ENCODE data around the gene RNASEL.
"Not testable (repeated sequence)": the region's sequence is repeated elsewhere in the genome, so short reads cannot be mapped to it uniquely, and the experiment has no call there.

Gene RNASEL

DNA sequence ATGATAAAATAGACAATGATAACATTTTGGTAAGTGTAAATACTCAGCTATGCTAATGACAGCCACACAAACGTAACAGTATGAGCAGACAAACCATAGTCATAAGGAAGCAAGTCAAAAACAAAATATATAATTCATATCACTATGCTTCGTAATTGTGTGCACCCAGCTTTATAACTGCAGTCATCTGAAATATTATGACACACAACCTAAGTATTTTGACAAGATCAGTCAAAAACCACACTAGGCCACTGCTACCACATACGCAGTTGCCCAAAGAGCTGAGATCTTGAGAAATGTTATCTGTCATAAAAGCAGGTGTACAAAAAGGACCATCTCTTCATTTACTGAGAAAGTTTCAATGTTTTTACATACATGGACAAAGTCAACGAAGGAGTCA is 26.0 kb downstream of the RNASEL start:
- no peak for DNase-seq (ENCODE audit: low read depth)

DNA sequence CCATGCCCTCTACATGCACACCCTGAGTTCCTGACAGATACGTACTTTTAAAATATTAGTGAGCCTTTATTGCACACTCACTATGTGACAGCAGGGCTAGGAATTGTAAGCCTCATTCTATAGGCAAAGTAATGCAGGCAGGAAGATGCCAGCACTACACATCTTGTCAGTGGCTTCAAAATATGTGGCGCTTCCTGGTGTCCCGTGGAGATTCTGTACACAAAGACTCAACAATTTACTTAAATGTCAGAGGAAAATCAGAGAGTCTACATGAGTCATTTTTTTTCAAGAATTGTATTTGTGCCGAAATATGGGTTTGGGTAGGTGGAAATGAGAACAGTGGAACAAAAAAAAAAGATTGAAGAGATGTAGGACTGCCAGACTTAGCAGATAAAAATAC is 27.6 kb downstream of the RNASEL start:
- no peak for DNase-seq (ENCODE audit: low read depth)

DNA sequence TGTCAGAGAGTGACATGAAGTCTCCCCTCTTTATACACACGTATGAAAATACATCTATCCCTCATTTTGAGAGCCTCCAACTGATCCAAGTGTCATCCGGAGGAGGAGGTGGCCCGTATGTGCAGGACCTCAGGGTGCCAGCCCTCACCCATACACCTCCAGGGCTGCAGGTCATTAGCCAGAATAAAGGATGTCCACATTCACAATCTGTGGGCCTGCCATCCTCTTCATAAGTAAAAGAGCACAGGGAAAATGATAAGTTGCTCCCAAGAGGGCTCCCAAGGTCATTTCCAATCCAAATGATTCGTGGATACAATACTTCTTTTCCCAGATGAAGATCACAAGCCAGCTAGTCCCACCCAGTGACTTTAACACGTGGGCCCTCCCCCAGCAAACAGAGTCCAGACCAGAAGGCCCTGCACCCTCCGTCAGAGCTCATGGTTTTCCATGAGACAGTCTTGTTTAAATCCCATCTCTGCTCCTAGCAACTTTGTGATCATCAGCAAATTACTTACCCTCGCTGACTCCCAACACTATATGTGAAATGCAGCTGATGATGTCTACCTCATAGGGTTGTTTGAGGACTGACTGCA is 28.6 kb downstream of the RNASEL start:
- no peak for DNase-seq (ENCODE audit: low read depth)

- DNase-seq (ENCODE audit: low read depth): no peak
Measured at GRCh38 chr1:182556279-182556678, 32.8 kb downstream of the RNASEL start.

GRCh38 chr1:182555493-182555892 is 33.6 kb downstream of the RNASEL start:
- DNase-seq (ENCODE audit: low read depth): no peak

- no peak for DNase-seq (ENCODE audit: low read depth)
Measured at GRCh38 chr1:182552527-182552926, 36.5 kb downstream of the RNASEL start.

- DNase-seq (ENCODE audit: low read depth): no peak
Measured at GRCh38 chr1:182549811-182550210, 39.2 kb downstream of the RNASEL start.

GRCh38 chr1:182549346-182549745 is 39.7 kb downstream of the RNASEL start:
- no peak for DNase-seq (ENCODE audit: low read depth)

- no peak for DNase-seq (ENCODE audit: low read depth)
Measured at GRCh38 chr1:182533896-182534295, 55.2 kb downstream of the RNASEL start.

DNA sequence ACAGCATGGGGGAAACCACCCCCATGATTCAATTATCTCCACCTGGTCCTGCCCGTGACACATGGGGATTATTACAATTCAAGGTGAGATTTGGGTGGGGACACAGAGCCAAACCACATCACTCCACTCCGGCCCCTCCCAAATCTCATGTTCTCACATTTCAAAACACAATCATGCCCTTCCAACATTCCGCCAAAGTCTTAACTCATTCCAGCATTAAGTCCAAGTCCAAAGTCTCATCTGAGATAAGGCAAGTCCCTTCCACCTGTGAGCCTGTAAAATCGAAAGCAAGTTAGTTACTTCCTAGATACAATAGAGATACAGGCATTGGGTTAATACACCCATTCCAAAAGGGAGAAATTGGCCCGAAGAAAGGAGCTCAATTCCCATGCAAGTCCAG is 60.9 kb downstream of the RNASEL start:
- DNase-seq (ENCODE audit: low read depth): not testable (repeated sequence)

DNA sequence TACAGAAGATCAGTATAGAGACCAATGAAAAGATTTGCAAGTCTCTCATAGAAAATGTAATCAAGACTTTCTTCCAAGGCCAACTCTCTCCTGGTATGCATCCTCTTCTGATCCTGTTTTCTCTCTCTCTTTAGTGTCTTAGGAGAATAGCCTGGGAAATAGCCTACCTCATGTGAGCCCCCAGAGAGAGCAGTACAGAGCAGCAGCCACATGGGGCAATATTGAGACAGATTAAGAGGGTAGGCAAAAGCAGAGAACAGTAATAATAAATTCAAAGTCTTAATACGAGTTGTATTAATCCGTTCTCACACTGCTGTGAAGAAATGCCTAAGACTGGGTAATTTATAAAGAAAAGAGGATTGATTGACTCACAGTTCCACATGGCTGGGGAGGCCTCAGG is 61.4 kb downstream of the RNASEL start:
- no peak for DNase-seq (ENCODE audit: low read depth)

GRCh38 chr1:182525342-182525741 is 63.7 kb downstream of the RNASEL start:
- DNase-seq (ENCODE audit: low read depth): no peak
